Measurements from ENCODE around the gene GOLGA6L7.
"Not testable (repeated sequence)": the region's sequence is repeated elsewhere in the genome, so short reads cannot be mapped to it uniquely, and the experiment has no call there.

Gene GOLGA6L7

GRCh38 chr15:28794231-28794630 is 54.2 kb downstream of the GOLGA6L7 start:
- H3K27me3 Mint-ChIP-seq (ENCODE audit: low read depth) = peaks cover 35% of the 10 kb centered on the region
- not testable (repeated sequence) for H3K4me1 Mint-ChIP-seq (ENCODE audit: low read depth); H3K36me3 Mint-ChIP-seq (ENCODE audit: low read depth); H3K27ac Mint-ChIP-seq; H3K4me3 Mint-ChIP-seq; H3K9me3 Mint-ChIP-seq
